Left ventricle myocardium inferior (tissue), 1 donor: ENCODE data around the gene LIMD2. TPM values are rescaled to one million over a fixed set of nuclear protein-coding genes. Genes with fewer than 3 reads are reported as not detected.

ENCODE experiments used
- DNase-seq: peaks from one replicate; pipeline ENCODE4 v3.0.0-alpha.2; 2020
- H3K27ac ChIP-seq: fragments of 200-600 bp; replicated peaks from 2 replicates; pipeline ENCODE4 v1.8.0; 2021
- H3K27me3 ChIP-seq: fragments of 200-600 bp; 2 replicates; pipeline ENCODE4 v1.8.0; 2021; ENCODE audit warnings: low read depth
- H3K36me3 ChIP-seq: fragments of 200-600 bp; 2 replicates; pipeline ENCODE4 v1.8.0; 2021
- H3K4me1 ChIP-seq: fragments of 200-600 bp; 2 replicates; pipeline ENCODE4 v1.8.0; 2021
- H3K4me3 ChIP-seq: fragments of 200-600 bp; 2 replicates; pipeline ENCODE4 v1.8.0; 2021; ENCODE audit warnings: mild to moderate bottlenecking, moderate library complexity
- H3K9me3 ChIP-seq: fragments of 200-600 bp; replicated peaks from 2 replicates; pipeline ENCODE4 v1.8.0; 2021
- CTCF ChIP-seq: fragments of 200-600 bp; IDR thresholded peaks from 2 replicates; pipeline ENCODE4 v1.8.0; 2021; ENCODE audit warnings: antibody characterized with exemption, mild to moderate bottlenecking, borderline replicate concordance
- intact Hi-C: fragments of 100-400 bp; cut with micrococcal nuclease; formaldehyde crosslinking; loops from one replicate; pipeline ENCODE4 v1.11.0; 2022
- total RNA-seq: library from RNA; stranded (reverse); fragmentation: NEBNext Ultra II Directional; extraction: Animal tissue kit (Norgen Biotek cat#: 25700); gene quantifications from one replicate; pipeline ENCODE4 v1.2.1, GENCODE V29; 2021
- donor health status: DM: no; HTN: yes; CAD: no; lungs with severe emphysema.

The LIMD2 gene
- total RNA-seq, 1 donor from 2014 or later = 2.7 TPM

- peak overlapping the region; percentile 82 for H3K27ac ChIP-seq
- DNase-seq = peak; percentile 69
- peaks cover 31% of the 10 kb centered on the region for H3K36me3 ChIP-seq
- H3K27me3 ChIP-seq = no peaks in the 10 kb centered on the region
- H3K4me3 ChIP-seq = peak overlapping the region; percentile 74
- H3K4me1 ChIP-seq = peaks cover 41% of the 10 kb centered on the region
- TF ChIP-seq CTCF = peak; percentile 23
- no peaks in the 10 kb centered on the region for H3K9me3 ChIP-seq
- intact Hi-C loops = no loop called here
Observed at GRCh38 chr17:63700528-63701455, 867 bp upstream of the LIMD2 start.

- Histone ChIP-seq H3K4me3 (peak overlapping the region; percentile 74), H3K4me1 (peaks cover 41% of the 10 kb centered on the region), H3K9me3 (no peaks in the 10 kb centered on the region), H3K27ac (peak overlapping the region; percentile 82), H3K27me3 (no peaks in the 10 kb centered on the region), H3K36me3 (peaks cover 30% of the 10 kb centered on the region)
- TF ChIP-seq CTCF = no peak
- peak; percentile 58 for DNase-seq
- intact Hi-C loops = no loop called here
Observed at GRCh38 chr17:63698886-63699637, 863 bp downstream of the LIMD2 start.

GRCh38 chr17:63698381-63698885, 1.5 kb downstream of the LIMD2 start:
- H3K4me3 ChIP-seq = peak overlapping the region; percentile 74
- H3K27ac ChIP-seq = peak overlapping the region; percentile 82
- H3K9me3 ChIP-seq = no peaks in the 10 kb centered on the region
- TF ChIP-seq CTCF = no peak
- no peak for DNase-seq
- peaks cover 29% of the 10 kb centered on the region for H3K36me3 ChIP-seq
- H3K4me1 ChIP-seq = peaks cover 41% of the 10 kb centered on the region
- intact Hi-C loops = no loop called here
- H3K27me3 ChIP-seq = no peaks in the 10 kb centered on the region

- Histone ChIP-seq H3K36me3 (peaks cover 29% of the 10 kb centered on the region), H3K9me3 (no peaks in the 10 kb centered on the region), H3K4me3 (peak overlapping the region; percentile 74), H3K4me1 (peaks cover 41% of the 10 kb centered on the region), H3K27ac (peak overlapping the region; percentile 82), H3K27me3 (no peaks in the 10 kb centered on the region)
- peak; percentile 54 for DNase-seq
- TF ChIP-seq CTCF = peak; percentile 52
- intact Hi-C loops = no loop called here
Observed at GRCh38 chr17:63697341-63698286, 2.3 kb downstream of the LIMD2 start.
